Heart left ventricle (tissue), 13 donors: ENCODE measurements around the gene SYT12.

Experiments used
- CTCF ChIP-seq, 12 donors: fragments of 200-600 bp; sonication (generic) in 4 of 12; IDR thresholded peaks; one replicate each; pipeline versions ENCODE4 v1.5.0 to v1.8.0; 2018 to 2022; ENCODE audit warnings: antibody characterized with exemption in 12 of 12, mild to moderate bottlenecking in 5 of 12
- POLR2A ChIP-seq, 2 donors: fragments of 450-650 bp; IDR thresholded peaks; one replicate each; pipeline ENCODE4 v1.6.1; 2017; ENCODE audit warnings: antibody characterized with exemption in 2 of 2, mild to moderate bottlenecking in 2 of 2, moderate library complexity in 2 of 2
- donor health status: ischemic (EF 13 %, LVEDD 7.1; RV severe dilation, severe dysfunction).
- donor health status: DM: no; HTN: yes; CAD: no.
- donor health status: DM: no; HTN: no; CAD: no.
- donor health status: ischemic (EF 25% LVEDD 6.9; RV normal size, moderate dysfunction).
- donor health status: ischemic (EF 25% LVEDD 5.7; RV mildly dilated, moderate dysfunction).
- donor health status: ischemic (EF 35%, LVEDD 5.7; RV mildly dilated, moderate dysfunction).
- donor health status: nonischemic (EF 11% LVEDD 7.7; RV severe dilation, severe dysfunction).
- donor health status: DM: yes; HTN: yes; CAD: no.
- donor health status: PGD.
- donor health status: ischemic (EF 29% LVEDD 5.4; RV normal size, mild dysfunction).
- donor health status: nonischemic (EF 23%, LVEDD 6.1; RV moderate dilation, normal function).

- no peak for TF ChIP-seq POLR2A (IDR thresholded peaks at IDR 0.05)
- TF ChIP-seq CTCF (IDR thresholded peaks at IDR 0.05) = no peak
Observed at GRCh38 chr11:66986178-66986545, 36.8 kb upstream of the SYT12 start.
